Body of pancreas (tissue), 4 donors: ENCODE data around the gene STK39. TPM values are rescaled to one million over a fixed set of nuclear protein-coding genes. Genes with fewer than 3 reads are reported as not detected.

Experiments used
- ATAC-seq: fragments of 150-250 bp; one replicate; pipeline ENCODE4 v1.9.1; 2016
- DNase-seq, 4 donors: peaks; one replicate each; pipeline ENCODE4 v3.0.0-alpha.2; 2019
- H3K27ac ChIP-seq, 4 donors: fragments of 200-600 bp; sonication (generic); 1 replicate in 3 of 4; 2 replicates in 1 of 4; pipeline versions ENCODE4 v1.5.1 to v1.6.1; 2016 to 2019; ENCODE audit warnings: mild to moderate bottlenecking in 1 of 4, mixed read lengths in 1 of 4, moderate library complexity in 1 of 4
- H3K27me3 ChIP-seq, 2 donors: fragments of 200-600 bp; sonication (generic); one replicate each; pipeline ENCODE4 v1.6.0; 2016; ENCODE audit warnings: mild to moderate bottlenecking in 1 of 2
- H3K36me3 ChIP-seq, 2 donors: fragments of 200-600 bp; sonication (generic); replicated peaks in 1 of 2; 2 replicates each; pipeline ENCODE4 v1.5.1; 2016; ENCODE audit warnings: low read depth in 2 of 2; ENCODE audit not compliant: insufficient read depth in 1 of 2
- H3K4me1 ChIP-seq: fragments of 200-600 bp; sonication (generic); one replicate; pipeline ENCODE4 v1.6.0; 2016
- H3K4me3 ChIP-seq, 2 donors: fragments of 200-600 bp; sonication (generic); 1 replicate in 1 of 2; 2 replicates in 1 of 2; pipeline ENCODE4 v1.5.1; 2016 to 2019
- H3K9me3 ChIP-seq, 3 donors: fragments of 200-600 bp; sonication (generic); 1 replicate in 2 of 3; 2 replicates in 1 of 3; pipeline ENCODE4 v1.5.1; 2016
- CTCF ChIP-seq, 7 experiments: fragments of 450-650 bp in 4 of 7; fragments of 200-600 bp in 3 of 7; sonication (generic) in 3 of 7; IDR thresholded peaks; one replicate each; pipeline ENCODE4 v1.5.1; 2016 to 2019; ENCODE audit warnings: antibody characterized with exemption in 7 of 7
- POLR2A ChIP-seq, 3 donors: fragments of 450-650 bp; IDR thresholded peaks; one replicate each; pipeline ENCODE4 v1.6.1; 2016; ENCODE audit warnings: antibody characterized with exemption in 3 of 3, mild to moderate bottlenecking in 2 of 3
- WGBS, 2 donors: methylation state at CpG; one replicate each; pipeline ENCODE4 v1.1.5; 2017; 5-methylcytosine and 5-hydroxymethylcytosine counted together
- intact Hi-C: fragments of 100-400 bp; cut with DNase I; formaldehyde crosslinking; loops from one replicate; pipeline ENCODE4 v1.15.1; 2023
- total RNA-seq, 2 donors: library from RNA; depleted of rRNA; stranded (reverse); fragments of >200 nt; gene quantifications; one replicate each; pipeline ENCODE4 v1.1.0, GENCODE V29; 2016

Gene STK39
- total RNA-seq, 2 donors from 2014 or later, result 12.9 to 15.8 TPM

GRCh38 chr2:168054657-168055056 is 192.7 kb downstream of the STK39 start:
- Histone ChIP-seq H3K36me3 (no peaks in the 10 kb centered on the region), H3K27ac (no peak overlapping the region), H3K4me1 (peaks cover 7% of the 10 kb centered on the region), H3K27me3 (no peaks in the 10 kb centered on the region), H3K4me3 (no peak overlapping the region), H3K9me3 (peaks cover 0 to 2% (median 0%) of the 10 kb centered on the region in 3 donors)
- intact Hi-C loops, result no loop called here
- WGBS, 2 donors, result 83 to 85% methylated on average over 5 of the region's 5 CpGs
- no peak for TF ChIP-seq POLR2A (IDR thresholded peaks at IDR 0.05)
- no peak for TF ChIP-seq CTCF (IDR thresholded peaks at IDR 0.05)
- DNase-seq, result no peak
- no peak for ATAC-seq

DNA sequence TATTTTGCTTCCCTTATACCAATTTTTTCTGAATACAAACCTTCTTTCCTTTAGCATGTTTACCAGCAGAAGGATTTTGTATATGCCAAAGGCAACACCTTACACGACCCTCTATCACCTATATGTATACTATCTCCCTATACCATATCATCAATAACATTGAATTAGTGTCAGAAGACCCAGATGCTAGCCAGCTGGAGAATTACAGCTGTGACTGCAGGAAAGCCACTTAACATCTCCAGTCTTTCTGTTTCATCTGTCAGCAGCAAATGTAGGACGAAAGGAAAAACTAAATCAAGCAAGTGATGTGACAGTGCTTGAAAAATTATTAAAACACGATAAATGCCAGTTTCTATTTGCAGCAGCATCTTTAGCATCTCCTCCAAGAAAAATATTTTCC is 193.7 kb downstream of the STK39 start:
- DNase-seq, result no peak
- Histone ChIP-seq H3K36me3 (no peaks in the 10 kb centered on the region), H3K9me3 (peaks cover 0 to under 1% (median 0%) of the 10 kb centered on the region in 3 donors), H3K27ac (no peak overlapping the region), H3K27me3 (no peaks in the 10 kb centered on the region), H3K4me1 (peaks cover 7% of the 10 kb centered on the region), H3K4me3 (no peak overlapping the region)
- 84 to 85% methylated on average over 3 of the region's 3 CpGs for WGBS, 2 donors
- TF ChIP-seq POLR2A (IDR thresholded peaks at IDR 0.05) (no peak), CTCF (IDR thresholded peaks at IDR 0.05) (no peak)
- ATAC-seq, result no peak
- intact Hi-C loops, result no loop called here

DNA sequence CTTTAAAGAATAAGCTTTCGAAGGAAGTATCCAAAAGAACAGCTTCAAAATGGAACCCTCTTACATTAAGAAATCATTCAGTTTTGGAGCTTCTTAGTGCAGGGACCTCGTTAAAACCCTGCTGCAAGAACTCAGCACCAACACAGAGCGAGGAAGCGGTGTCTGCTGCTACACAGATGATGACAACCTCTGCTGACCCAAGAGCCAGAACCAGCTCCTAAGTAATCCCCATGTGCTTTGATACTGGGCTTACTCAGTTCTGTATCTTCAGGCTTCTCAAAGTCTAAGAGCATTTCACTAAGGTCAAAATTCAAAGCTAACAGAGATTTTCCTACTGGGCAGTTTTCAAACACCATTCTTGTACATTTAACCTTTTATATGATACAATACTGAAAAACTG is 194.6 kb downstream of the STK39 start:
- no peak overlapping the region for H3K27ac ChIP-seq
- H3K9me3 ChIP-seq, result no peaks in the 10 kb centered on the region
- WGBS, 2 donors, result 82 to 89% methylated on average over 4 of the region's 4 CpGs
- no peak for DNase-seq
- intact Hi-C loops, result no loop called here
- no peak overlapping the region for H3K4me3 ChIP-seq
- no peaks in the 10 kb centered on the region for H3K36me3 ChIP-seq
- H3K4me1 ChIP-seq, result peaks cover 7% of the 10 kb centered on the region
- H3K27me3 ChIP-seq, result no peaks in the 10 kb centered on the region
- TF ChIP-seq CTCF (IDR thresholded peaks at IDR 0.05) (no peak), POLR2A (IDR thresholded peaks at IDR 0.05) (no peak)
- ATAC-seq, result no peak

GRCh38 chr2:168050377-168050776 is 197.0 kb downstream of the STK39 start:
- Histone ChIP-seq H3K27me3 (no peaks in the 10 kb centered on the region), H3K27ac (no peak overlapping the region), H3K4me3 (no peak overlapping the region), H3K4me1 (peaks cover 7% of the 10 kb centered on the region), H3K9me3 (no peaks in the 10 kb centered on the region), H3K36me3 (no peaks in the 10 kb centered on the region)
- intact Hi-C loops, result no loop called here
- TF ChIP-seq POLR2A (IDR thresholded peaks at IDR 0.05) (no peak), CTCF (IDR thresholded peaks at IDR 0.05) (no peak)
- WGBS, 2 donors, result 90 to 97% methylated on average over 2 of the region's 2 CpGs
- DNase-seq (no peak), ATAC-seq (no peak)

- Histone ChIP-seq H3K36me3 (no peaks in the 10 kb centered on the region), H3K9me3 (no peaks in the 10 kb centered on the region), H3K27ac (no peak overlapping the region), H3K27me3 (no peaks in the 10 kb centered on the region), H3K4me3 (no peak overlapping the region), H3K4me1 (peaks cover 7% of the 10 kb centered on the region)
- no peak for TF ChIP-seq POLR2A (IDR thresholded peaks at IDR 0.05)
- no peak for TF ChIP-seq CTCF (IDR thresholded peaks at IDR 0.05)
- ATAC-seq, result no peak
- 40 to 52% methylated on average over 2 of the region's 2 CpGs for WGBS, 2 donors
- intact Hi-C loops, result no loop called here
- no peak for DNase-seq
These were observed 197.8 kb downstream of the STK39 start for GRCh38 chr2:168049609-168050008.
